HG03159 (cell line): ENCODE data around the gene DPP10.

Experiments
- ATAC-seq: cut with Tn5 transposase; IDR thresholded peaks from one replicate; pipeline ENCODE4 v1.9.1; 2021; ENCODE audit warnings: mild to moderate bottlenecking, moderate library complexity; ENCODE audit not compliant: unreplicated experiment

DPP10 gene

GRCh38 chr2:114789989-114790388, 347.5 kb downstream of the DPP10 start:
- ATAC-seq: no peak

GRCh38 chr2:114797540-114797939, 355.1 kb downstream of the DPP10 start:
- ATAC-seq: no peak

GRCh38 chr2:114797942-114798341, 355.5 kb downstream of the DPP10 start:
- no peak for ATAC-seq

- no peak for ATAC-seq
Measured at GRCh38 chr2:114800371-114800770, 357.9 kb downstream of the DPP10 start.

- no peak for ATAC-seq
Measured at GRCh38 chr2:114805195-114805594, 362.8 kb downstream of the DPP10 start.

- no peak for ATAC-seq
Measured at GRCh38 chr2:114810092-114810491, 367.7 kb downstream of the DPP10 start.

DNA sequence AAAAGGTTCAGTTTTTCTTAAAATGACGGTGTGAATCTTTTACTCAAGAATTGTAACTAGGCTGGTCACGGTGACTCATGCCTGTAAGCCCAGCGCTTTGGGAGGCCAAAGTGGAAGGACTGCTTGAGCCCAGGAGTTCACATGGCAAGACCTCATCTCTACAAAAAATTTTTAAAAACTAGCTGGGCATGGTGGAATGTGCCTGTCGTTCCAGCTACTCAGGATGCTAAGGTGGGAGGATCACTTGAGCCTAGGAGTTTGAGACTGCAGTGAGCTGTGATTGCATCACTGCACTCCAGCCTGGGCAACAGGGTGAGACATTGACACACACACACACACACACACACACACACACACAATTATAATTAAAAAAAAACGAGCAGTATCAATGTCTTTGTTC, 369.8 kb downstream of the DPP10 start:
- ATAC-seq: no peak

DNA sequence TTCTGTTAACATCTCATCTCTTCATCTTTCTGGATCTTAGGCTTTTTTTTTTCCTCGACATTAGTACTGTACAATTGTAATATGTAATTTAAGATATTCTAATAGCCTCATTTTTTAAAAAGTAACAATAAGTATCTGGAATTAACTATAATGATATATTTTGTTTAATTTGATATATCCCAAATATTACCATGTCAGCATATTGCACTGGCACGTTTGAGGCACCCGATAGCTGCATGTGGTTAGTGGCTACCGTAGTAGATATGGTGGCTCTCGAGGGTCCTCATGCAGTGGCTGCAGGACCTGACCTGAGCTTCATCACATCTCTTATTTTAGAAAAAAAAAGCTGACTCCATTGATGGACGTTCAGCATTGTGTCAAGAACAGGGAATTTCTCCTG, 371.9 kb downstream of the DPP10 start:
- ATAC-seq: no peak

- no peak for ATAC-seq
Measured at GRCh38 chr2:114821055-114821454, 378.6 kb downstream of the DPP10 start.

- ATAC-seq: no peak
Measured at GRCh38 chr2:114843963-114844362, 401.5 kb downstream of the DPP10 start.

DNA sequence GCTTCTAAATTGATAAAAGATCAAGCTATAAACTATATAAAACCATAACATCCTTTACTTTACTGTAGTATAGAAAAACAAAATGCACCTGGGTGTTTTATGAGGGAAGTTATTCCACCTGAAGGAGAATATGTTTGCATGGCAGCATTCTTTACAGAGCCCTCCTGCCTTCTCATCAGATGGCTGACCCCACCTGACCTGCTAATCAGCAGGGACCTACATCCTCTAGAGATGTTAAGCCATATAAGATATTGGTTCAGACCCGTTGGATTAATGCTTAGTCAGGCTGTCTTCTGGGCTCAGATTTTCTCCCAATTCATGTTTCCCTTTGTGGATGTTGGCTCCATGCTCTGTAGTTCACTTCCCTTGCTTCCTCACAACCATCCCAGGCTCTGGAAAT, 414.8 kb downstream of the DPP10 start:
- ATAC-seq: no peak

DNA sequence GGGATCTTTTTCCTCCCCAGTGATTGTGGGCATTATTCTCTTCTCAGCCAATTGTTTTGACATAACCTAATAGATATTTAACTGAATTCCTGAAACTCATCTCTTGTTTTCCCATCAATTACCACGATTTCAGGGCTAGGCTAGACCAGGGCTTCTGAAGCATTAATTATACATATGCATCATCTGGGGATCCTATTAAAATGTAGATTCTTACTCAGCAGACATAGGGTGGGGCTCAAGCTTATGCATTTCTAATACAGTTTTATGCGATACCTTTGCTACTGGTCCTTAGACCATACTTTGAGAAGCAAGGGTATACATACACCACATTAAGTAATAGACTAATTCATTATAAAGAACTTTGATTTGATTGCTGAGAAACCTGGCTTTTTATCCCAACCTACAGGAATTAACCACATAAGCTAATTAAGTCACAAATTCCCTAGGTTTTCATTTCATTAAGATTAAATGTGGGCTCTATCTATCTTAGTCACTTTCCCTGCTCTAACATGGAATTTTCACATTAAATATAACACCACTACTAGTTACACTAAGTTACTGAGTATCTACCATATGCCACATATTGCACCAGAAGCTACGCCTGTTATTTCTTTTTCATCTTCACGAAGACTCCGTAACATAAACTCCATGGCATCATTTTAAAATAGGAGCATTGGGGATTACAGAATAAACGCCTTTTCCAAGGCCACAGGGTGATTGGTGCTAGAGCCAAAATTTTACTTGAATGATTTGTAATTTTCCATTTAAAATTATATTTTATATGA, 417.5 kb downstream of the DPP10 start:
- no peak for ATAC-seq

- no peak for ATAC-seq
Measured at GRCh38 chr2:114862243-114862642, 419.8 kb downstream of the DPP10 start.

DNA sequence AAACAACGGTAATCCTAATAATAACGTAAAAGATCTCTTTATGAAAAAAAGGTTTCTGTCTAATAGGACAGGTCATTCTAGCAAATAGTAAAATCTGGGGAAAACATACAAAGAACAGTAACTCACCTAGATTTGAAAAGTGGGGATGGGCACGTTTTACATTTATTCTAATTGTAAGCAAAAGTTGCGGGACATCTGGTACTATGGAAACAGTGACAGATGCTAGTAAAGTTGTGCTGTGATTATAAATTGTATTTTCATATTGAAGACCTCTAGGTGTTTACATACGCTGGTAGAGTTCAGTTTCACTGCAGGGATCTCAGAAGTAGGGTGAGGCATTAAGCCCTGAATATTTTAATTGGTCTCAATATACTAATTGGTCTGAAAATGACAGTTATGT, 422.5 kb downstream of the DPP10 start:
- ATAC-seq: no peak

- ATAC-seq: no peak
Measured at GRCh38 chr2:114880046-114880445, 437.6 kb downstream of the DPP10 start.

DNA sequence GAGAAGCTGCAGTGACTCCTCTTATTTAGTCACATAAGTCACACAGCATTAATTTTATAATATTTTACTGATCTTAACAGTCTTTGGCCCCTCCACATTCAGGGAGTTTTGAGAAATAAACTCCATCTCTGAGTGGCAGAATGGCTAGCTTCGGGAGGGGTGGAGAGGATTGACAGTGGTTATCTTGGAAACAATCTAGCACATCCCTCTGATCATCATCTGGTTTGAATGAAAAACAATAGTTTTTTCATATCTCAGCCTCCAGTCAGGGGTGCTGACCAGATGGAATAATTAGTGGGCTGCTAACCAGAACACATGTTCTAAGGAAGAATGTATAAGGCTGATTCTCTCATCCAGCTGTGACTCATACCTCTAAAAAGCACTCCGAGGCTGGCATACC, 477.5 kb downstream of the DPP10 start:
- no peak for ATAC-seq

DNA sequence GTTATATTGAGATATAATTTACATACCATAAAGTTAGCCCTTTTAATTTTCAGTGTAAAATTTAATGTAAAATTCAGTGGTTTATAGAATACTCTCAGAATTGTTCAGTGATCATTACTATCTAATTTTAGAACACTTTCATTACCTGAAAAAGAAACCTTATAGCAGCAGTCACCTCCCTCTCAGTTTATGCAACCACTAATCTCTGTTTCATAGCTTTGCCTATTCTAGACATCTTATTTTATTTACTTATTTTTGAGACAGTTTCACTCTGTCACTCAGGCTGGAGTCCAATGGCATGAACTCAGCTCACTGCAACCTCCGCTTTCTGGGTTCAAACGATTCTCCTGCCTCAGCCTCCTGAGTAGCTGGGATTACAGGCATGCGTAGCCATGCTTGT, 479.6 kb downstream of the DPP10 start:
- no peak for ATAC-seq

- no peak for ATAC-seq
Measured at GRCh38 chr2:114925296-114926255, 483.1 kb downstream of the DPP10 start.

GRCh38 chr2:114926303-114926702, 483.9 kb downstream of the DPP10 start:
- ATAC-seq: no peak

GRCh38 chr2:114929225-114929624, 486.8 kb downstream of the DPP10 start:
- no peak for ATAC-seq

- no peak for ATAC-seq
Measured at GRCh38 chr2:114933671-114934241, 491.3 kb downstream of the DPP10 start.

GRCh38 chr2:114935031-114935430, 492.6 kb downstream of the DPP10 start:
- no peak for ATAC-seq
